Body of pancreas (tissue), 4 donors: ENCODE results near the gene ADAMTSL1.

ENCODE experiments used
- CTCF ChIP-seq, 7 experiments: fragments of 450-650 bp in 4 of 7; fragments of 200-600 bp in 3 of 7; sonication (generic) in 3 of 7; IDR thresholded peaks; one replicate each; pipeline ENCODE4 v1.5.1; 2016 to 2019; ENCODE audit warnings: antibody characterized with exemption in 7 of 7
- POLR2A ChIP-seq, 3 donors: fragments of 450-650 bp; IDR thresholded peaks; one replicate each; pipeline ENCODE4 v1.6.1; 2016; ENCODE audit warnings: antibody characterized with exemption in 3 of 3, mild to moderate bottlenecking in 2 of 3

- no peak for TF ChIP-seq CTCF (IDR thresholded peaks at IDR 0.05)
- no peak for TF ChIP-seq POLR2A (IDR thresholded peaks at IDR 0.05)
Measured at GRCh38 chr9:18799428-18799827, 325.5 kb downstream of the ADAMTSL1 start.
